ENCODE results near the gene TMEM208.
A peak's percentile ranks its signal among the peaks of the same experiment; 100 is the strongest.

The TMEM208 gene

DNA sequence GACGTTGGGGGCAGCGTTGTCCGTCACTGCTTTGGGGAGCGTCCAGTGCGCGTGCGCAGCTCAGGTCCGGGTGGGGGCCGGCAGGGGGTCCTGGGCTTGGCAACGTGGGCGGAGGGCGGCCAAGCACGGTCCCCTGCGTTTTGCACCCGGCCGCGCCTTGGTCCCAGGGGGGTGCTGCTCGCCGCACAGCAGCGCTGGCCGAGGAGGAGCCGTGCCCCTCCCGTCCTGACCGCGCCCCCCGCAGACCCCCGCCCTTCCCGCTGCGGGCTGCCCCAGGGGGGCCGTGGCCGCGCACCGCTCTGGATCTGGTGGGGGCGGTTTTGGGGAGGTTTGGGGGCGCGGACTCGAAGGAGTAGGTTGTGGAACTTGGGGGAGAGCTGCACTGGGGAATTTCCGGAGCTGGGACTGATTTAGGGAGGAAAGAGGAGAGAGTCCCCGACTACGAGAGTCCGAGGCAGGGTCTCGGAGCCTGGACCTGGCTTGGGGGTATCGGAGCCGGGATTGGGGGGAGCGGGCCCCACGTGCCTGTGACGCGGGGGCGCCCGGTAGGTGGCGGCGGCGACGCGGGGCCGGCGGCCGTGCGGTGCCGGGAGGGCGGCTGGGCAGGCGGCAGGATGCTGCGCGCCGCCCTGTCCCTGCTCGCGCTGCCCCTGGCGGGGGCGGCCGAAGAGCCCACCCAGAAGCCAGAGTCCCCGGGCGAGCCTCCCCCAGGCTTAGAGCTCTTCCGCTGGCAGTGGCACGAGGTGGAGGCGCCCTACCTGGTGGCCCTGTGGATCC, 21.7 kb downstream of the TMEM208 start, which contains the start of gene SLC9A5:
TSS of gene SLC9A5 (plus strand) at position 579 of the 777 bp plus-strand sequence. CDS start at position 615, 36 bp downstream.
- DNase-seq (ENCODE audit: low read depth in 2 of 3, low spot score in 2 of 3), result peak in 1 of 3 experiments; percentile 11

DNA sequence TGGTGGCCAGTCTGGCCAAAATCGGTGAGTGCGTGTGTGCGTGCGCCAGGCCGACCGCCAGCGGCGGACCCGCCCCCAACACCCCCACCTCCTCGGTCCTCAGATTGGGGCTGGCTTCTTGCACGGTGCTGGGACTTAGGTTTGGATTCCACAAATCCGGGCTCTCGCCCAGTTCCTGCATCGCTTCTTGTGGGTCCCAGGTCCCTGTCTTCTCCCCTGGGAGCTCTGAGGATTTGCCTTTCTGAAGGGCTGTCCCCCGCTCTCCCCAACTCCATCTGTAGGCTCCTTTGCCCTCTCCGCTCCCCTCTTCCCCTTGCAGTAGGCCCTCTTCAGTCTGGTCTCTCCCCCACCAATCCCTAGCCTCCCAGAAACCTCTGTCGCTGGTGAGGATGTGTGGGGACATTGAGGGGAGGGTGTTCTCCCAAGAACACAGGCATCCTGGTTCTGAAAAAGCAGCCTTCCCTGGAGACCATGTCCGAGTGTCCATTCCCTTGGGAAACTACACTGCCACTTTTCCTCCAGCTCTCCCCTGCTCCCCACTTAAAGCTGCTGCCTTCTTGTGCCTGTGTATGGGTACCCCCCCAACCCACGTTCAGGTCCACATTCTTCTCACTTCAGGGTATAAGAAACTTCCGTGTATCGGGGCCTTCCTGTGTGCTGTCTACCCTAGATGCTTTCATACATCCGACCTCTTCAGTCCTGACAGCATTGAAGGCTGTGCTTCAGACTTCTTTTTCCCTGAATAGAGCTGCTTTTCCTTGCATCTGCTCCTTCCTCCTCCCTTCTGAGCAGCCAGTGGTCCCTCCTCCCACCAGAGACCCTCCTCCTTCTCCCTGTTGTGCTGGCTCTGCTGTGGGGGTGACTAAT, 22.5 kb downstream of the TMEM208 start:
- no peak for DNase-seq (ENCODE audit: low read depth in 2 of 3, low spot score in 2 of 3)

DNA sequence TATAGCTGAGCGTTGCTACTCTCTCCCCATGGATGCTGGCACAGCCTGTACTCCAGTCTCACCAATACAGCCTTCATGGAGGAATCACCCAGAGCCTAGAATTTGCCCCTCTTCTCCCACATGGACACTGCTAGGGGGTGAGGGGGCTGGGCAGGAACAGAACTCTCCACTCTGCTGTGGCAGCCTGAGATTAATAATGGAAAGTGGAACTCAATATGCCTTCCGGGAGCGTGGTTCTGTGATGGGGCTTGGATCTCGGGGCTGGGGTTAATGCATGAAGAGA, 23.1 kb downstream of the TMEM208 start:
- DNase-seq (ENCODE audit: low read depth in 2 of 3, low spot score in 2 of 3), result no peak

DNA sequence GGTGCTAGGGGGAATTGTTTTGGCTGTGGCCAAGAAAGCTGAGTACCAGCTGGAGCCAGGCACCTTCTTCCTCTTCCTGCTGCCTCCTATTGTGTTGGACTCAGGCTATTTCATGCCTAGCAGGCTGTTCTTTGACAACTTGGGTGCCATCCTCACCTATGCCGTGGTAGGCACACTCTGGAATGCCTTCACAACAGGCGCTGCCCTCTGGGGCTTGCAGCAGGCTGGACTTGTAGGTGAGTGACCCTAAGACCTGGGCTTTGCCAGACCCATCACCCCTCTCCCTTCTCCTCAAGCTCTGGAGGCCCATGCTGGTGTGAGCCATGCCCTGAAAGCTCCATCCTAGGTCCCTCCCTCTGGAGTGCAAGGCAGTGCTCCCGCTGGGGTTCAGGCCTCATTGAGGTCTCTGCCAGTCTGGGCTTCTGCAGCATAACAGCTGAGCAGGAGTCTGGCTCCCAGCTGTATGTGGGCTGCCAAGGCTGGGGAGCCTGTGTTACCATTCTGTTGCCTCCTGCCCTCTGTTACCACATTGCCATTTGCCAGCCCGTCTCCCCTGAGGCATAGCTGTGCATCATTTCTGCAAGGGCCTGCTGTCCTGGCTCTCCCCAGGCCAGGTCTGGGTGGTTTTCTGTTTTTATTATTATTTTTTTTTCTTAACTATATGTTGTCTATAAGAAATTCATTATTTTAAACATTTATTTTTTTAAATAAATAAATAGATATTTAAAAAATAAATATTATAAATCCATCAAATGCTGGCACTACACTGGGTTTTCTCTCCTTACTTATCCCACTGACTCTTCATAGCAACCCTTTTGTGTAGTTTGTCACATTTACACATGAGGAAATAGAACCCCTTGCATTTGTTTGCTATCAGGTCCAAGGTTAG, 25.9 kb downstream of the TMEM208 start:
- no peak for DNase-seq (ENCODE audit: low read depth in 2 of 3, low spot score in 2 of 3)

DNA sequence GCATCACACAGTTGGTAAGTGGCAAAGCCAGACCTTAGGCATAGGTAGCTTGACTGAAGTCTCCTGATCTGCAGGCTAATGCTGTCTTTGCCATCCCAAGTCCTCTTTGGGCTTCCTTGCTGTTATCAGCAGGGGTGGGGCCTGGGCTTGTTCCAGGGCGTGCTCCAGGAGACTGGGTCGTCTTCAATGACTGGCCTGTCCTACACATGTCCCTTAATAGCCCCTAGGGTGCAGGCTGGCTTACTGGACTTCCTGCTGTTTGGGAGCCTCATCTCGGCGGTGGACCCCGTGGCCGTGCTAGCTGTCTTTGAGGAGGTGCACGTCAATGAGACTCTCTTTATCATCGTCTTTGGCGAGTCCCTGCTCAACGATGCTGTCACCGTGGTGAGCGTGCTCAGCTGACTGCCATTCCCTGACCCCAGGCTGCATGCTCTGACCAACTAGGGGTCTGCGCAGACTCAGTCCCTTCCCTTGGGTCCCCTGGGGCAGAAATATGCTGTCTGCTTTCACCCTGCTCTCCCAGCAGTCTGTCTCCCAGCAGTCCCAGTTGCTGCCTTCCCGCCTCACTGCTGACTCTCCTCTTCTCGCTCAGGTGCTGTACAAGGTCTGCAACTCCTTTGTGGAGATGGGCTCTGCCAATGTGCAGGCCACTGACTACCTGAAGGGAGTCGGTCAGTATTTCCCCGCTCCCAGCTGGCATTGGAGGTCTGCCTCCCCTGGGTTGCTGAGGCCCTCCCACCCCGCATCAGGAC, 28.0 kb downstream of the TMEM208 start:
- DNase-seq (ENCODE audit: low read depth in 2 of 3, low spot score in 2 of 3), result no peak

DNA sequence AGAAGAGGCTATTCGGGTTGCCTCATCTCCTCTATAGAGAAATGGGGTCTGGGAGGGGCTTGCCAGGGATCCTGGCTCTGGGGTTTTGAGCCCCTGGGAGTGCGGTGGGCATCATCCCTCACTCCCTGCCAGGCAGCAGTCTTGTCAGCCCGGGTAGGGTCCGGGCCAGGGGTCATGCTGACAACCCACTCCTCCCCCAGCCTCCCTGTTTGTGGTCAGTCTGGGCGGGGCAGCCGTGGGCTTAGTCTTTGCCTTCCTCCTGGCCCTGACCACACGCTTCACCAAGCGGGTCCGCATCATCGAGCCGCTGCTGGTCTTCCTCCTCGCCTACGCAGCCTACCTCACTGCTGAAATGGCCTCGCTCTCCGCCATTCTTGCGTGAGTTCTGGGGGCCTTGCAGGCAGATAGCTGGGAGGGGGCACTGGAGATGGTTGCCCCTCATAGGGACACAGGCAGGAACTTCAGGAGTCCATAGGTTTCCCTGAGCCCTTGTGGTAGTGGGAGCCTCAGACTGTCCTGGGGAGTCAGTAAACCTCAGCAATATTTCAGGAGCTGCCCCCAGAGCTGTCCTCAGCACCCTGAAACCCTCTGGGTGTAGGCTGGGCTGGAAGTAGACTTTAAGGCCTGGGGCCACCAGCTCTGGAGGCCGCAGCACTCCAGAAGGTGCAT, 28.8 kb downstream of the TMEM208 start:
- no peak for DNase-seq (ENCODE audit: low read depth in 2 of 3, low spot score in 2 of 3)

DNA sequence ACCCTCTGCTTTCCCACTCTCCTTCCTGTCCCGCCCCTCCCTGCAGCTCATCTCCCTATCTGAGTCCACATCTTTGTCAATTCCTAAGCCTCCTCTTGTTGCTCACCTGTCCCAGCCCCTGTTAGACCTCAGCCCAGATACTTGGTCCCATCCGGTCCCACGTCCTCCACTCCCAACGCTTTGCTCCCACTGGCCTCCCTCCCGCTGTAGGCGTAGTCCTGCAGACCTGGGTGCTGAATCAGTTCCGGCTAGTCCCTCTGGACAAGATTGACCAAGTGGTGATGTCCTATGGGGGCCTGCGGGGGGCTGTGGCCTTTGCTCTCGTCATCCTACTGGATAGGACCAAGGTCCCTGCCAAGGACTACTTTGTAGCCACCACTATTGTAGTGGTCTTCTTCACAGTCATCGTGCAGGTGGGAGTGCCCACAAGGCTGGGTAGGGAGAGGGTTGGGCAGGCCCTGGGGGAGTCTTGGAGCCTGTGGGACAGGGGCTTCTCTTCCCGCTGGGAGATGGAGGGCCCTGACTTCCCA, 29.8 kb downstream of the TMEM208 start:
- DNase-seq (ENCODE audit: low read depth in 2 of 3, low spot score in 2 of 3), result no peak

DNA sequence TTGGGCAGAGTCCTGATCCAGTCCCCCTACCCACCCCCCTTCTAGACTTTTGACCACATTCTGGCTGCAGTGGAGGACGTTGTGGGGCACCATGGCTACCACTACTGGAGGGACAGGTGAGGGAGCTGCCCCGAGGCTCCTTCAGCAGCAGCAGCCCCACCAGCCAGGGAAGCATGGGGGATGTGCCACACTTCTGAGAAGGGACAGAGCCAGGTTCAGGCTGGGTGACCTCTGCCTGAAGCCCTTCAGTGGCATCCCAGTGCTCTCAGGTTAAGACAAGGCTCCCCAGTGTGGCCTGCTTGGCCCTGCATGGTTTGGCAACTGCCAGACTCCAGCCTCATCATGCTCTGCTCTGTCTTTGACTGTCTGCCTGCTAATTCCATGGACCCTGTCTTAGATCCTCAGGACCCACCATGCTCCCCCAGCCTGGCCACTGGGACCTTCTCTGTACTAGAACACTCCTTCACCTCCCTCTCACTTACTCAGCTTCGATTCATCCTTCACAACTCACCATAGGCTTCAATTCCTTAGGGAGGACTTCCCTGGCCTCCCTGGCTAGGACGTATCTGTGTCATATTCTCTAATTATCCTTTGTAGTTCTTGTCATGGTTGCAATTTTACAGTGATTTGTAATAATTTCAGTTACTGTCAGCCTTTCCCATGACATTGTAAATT, 30.7 kb downstream of the TMEM208 start:
- DNase-seq (ENCODE audit: low read depth in 2 of 3, low spot score in 2 of 3), result no peak

DNA sequence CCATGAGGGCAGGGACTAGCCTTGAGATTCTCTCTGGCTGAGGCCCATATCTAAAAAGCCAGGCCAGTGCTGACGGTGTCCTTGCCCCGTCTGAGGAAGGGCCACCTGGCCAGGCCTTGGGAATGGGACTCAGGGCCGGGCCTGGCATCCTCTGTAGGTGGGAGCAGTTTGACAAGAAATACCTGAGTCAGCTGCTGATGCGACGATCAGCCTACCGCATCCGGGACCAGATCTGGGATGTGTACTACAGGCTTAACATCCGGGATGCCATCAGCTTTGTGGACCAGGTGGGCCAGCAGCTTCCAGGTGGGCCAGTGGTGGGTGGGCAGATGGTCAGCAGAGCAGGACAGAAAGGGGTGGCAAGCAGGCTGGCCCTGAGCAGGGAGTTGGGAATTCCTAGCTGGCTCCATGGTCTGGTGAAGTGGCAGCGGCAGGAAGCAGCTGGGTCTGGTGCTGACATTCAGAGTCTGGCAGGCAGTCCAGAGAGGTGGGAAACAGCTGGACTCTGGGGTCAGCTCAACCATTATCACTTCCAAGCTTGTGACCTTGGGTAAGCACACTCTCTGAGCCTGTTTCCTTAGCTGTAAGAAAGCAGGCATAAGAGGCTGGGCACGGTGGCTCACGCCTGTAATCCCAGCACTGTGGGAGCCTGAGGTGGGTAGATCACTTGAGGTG, 31.4 kb downstream of the TMEM208 start:
- no peak for DNase-seq (ENCODE audit: low read depth in 2 of 3, low spot score in 2 of 3)

DNA sequence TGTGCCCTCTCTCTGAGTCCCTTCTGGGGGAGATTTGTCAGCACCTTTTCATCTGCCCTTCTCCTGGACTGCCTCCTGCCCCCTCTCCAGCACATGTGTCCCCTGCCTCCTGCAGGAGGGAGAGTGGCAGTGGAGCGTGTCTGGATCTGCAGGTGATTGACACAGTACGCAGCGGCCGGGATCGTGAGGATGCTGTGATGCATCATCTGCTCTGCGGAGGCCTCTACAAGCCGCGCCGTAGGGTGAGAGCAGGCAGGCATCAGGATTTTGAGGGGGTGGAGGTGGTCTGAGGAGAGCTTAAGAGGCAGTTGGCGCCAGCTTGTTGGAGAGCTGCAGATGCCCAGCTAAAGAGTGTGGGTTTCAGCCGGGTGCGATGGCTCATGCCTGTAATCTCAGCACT, 32.8 kb downstream of the TMEM208 start:
- DNase-seq (ENCODE audit: low read depth in 2 of 3, low spot score in 2 of 3), result no peak

DNA sequence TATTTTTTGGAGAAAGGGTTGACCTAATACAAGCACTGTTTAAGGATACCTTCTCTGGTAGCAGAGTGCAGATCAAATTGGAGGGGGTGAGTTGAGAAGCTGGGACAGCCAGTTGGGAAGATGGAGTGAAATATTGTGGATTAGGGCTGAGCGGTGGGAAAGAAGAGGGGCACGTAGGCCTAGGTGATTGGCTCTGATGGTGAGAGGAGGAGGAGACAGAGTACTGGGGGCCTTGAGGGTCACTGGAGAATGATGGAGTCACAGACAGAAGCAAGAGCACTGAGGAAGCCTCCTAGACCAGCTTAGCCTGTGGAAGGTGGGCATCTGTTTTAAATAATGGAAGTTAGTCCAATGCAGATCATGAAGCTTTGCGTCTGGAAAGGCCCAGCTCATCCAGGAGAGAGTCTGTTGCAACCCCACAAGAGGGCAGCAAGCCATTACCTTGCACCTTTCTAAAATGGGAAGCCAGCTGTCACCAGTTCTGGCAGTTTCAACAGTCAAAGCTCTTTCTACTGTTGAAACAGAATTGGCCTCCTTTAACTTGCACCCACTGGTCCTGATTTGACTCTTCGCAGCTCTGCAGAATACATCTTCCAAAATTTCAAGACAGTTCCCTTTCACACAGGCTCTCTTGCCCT, 33.6 kb downstream of the TMEM208 start:
- no peak for DNase-seq (ENCODE audit: low read depth in 2 of 3, low spot score in 2 of 3)

DNA sequence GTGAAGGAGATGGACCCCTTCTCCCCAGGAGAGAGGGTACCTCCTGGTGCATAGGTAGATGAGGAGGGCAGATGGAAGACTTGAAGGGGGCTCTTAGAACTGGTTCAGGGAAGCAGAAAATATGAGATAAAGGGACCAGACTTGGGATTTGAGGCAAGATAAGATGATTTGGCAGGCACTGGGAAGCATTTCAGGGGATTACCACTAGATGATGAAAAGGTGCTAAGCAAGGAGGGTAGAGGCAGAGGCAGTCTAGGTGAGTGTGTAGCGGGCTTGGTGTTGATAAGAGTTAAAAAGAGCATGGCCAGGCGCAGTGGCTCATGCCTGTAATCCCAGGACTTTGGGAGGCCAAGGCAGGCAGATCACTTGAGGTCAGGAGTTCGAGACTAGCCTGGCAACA, 36.3 kb downstream of the TMEM208 start:
- DNase-seq (ENCODE audit: low read depth in 2 of 3, low spot score in 2 of 3), result no peak

DNA sequence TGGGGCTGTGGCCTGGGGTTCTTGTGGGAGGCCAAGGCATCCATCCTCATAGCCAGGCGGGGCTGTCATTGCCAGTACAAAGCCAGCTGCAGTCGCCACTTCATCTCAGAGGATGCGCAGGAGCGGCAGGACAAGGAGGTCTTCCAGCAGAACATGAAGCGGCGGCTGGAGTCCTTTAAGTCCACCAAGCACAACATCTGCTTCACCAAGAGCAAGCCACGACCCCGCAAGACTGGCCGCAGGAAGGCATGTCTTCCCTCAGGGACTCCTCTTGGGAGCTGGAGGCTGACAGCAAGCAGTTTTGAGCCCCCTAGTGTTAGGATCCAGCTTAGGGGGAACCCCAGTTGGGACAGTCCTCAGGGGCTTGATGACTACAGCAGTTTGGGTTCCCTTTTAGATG, 37.3 kb downstream of the TMEM208 start:
- no peak for DNase-seq (ENCODE audit: low read depth in 2 of 3, low spot score in 2 of 3)

DNA sequence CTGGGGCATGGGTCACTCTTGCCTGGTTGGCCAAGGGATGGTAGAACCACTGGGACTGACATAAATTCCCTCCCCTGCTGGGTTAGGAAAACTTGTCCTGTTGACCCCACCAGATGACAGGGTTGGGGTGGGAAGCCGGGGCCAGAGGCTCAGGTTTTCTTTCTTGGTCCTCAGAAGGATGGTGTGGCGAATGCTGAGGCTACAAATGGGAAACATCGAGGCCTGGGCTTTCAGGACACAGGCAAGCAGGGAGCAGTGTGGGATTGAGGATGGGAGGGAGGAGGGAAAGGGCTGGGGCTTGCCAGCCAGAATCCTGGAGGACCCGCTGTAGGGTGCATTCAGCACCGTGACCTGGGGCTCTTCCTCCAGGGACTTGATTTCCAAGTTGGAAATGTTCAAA, 37.9 kb downstream of the TMEM208 start:
- no peak for DNase-seq (ENCODE audit: low read depth in 2 of 3, low spot score in 2 of 3)

DNA sequence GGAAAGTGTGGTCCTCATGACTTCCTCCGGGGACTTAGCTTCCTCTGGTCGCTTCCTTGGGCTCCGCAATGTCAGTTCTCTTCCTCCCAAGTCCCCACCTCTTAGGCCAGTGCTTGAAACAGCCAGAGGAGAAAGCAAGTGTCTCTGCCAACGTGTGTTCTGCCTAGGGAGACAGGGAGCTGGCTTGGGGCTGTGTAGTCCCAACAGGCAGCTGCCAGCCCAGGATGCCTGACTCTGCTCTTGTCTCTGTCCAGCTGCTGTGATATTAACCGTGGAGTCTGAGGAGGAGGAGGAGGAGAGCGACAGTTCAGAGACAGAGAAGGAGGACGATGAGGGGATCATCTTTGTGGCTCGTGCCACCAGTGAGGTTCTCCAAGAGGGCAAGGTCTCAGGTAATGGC, 38.9 kb downstream of the TMEM208 start:
- DNase-seq (ENCODE audit: low read depth in 2 of 3, low spot score in 2 of 3), result no peak

DNA sequence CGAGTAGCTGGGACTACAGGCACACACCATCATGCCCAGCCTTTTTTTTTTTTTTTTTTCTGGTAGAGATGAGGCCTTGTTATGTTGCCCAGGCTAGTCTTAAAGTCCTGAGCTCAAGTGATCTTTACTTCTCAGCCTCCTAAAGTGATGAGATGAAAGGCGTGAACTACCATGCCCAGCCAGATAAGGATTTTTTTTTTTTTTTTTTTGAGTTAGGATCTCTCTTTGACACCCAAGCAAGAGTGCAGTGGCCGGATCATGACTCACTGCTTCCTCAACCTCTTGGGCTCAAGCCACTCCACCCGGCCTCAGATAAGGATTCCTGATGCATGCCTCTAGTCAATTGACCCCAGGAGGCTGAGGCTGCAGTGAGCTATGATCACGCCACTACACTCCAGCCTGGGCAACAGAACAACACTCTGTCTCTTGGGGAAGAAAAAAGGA, 41.2 kb downstream of the TMEM208 start:
- DNase-seq (ENCODE audit: low read depth in 2 of 3, low spot score in 2 of 3), result no peak

DNA sequence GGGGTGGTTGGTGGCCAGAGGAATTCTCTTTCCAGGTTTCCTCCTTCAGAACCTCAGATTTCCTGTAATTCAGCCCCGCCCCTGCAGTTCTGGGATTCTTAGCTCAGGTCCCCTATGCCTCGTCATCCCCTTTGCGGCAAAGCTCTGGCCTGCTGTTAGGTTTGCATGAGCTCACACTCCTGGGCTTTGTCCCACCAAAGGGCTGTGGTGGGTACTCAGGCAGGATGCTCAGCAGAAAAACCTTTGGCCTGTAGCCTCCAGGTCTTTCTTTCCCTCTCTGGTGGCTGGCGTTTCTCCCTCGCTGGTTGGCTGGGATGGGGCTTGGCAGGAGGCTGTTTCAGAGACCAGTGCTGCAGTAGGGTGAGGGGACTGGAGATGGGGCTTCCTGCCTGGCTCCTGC, 42.8 kb downstream of the TMEM208 start:
- no peak for DNase-seq (ENCODE audit: low read depth in 2 of 3, low spot score in 2 of 3)

DNA sequence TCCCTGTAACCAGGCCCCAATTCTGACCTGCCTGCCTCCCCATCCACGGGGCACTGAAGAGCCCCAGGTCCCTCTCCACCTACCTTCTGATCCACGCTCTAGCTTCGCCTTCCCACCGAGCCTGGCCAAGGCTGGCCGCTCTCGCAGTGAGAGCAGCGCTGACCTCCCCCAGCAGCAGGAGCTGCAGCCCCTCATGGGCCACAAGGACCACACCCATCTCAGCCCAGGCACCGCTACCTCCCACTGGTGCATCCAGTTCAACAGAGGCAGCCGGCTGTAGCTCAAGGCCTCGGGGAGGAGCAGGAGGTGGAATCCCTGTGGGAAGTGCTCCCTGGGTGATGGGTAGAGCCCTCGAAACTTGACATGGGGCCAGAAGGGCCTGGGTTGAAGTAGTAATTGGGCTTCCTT, 44.0 kb downstream of the TMEM208 start:
- no peak for DNase-seq (ENCODE audit: low read depth in 2 of 3, low spot score in 2 of 3)
